Measurements from ENCODE around the gene TMIGD3. TPM values are rescaled to one million over a fixed set of nuclear protein-coding genes. Genes with fewer than 3 reads are reported as not detected.

TMIGD3 gene
- polyA plus RNA-seq, 1 donor (not counting 4 experiments of a cell fraction or from before 2014, with no cell fraction given) = not detected

GRCh38 chr1:111446546-111446945, 56.9 kb downstream of the TMIGD3 start:
- DNase-seq (ENCODE audit: low read depth, low spot score) (no peak), FAIRE-seq (no peak)
- Histone ChIP-seq H3K9me3 (ENCODE audit: control insufficient read depth, low read depth, low read length) (no peaks in the 10 kb centered on the region), H3K9me1 (ENCODE audit: control insufficient read depth, extremely low read depth, insufficient read depth, low read length) (no peaks in the 10 kb centered on the region), H3K79me2 (ENCODE audit: control insufficient read depth, insufficient read depth, low read length) (peaks cover 62% of the 10 kb centered on the region), H4K20me1 (ENCODE audit: control insufficient read depth, extremely low read depth, insufficient read depth, low read length) (peaks cover 6% of the 10 kb centered on the region), H3K27ac (ENCODE audit: control insufficient read depth, insufficient read depth, low read length) (no peak overlapping the region), H3K4me3 (ENCODE audit: control insufficient read depth in 2 of 3, extremely low read depth in 1 of 3, insufficient read depth in 2 of 3, low read depth in 1 of 3, low read length in 3 of 3) (no peak overlapping the region), H3K36me3 (ENCODE audit: control insufficient read depth in 2 of 2, extremely low read depth in 1 of 2, insufficient read depth in 2 of 2, low read length in 2 of 2) (peaks cover 18 to 41% of the 10 kb centered on the region in 2 experiments), H3K9ac (ENCODE audit: control insufficient read depth, extremely low read depth, insufficient read depth, low read length) (no peak overlapping the region), H3K27me3 (ENCODE audit: control insufficient read depth, extremely low read depth, insufficient read depth, low read length) (no peaks in the 10 kb centered on the region), H3K4me2 (ENCODE audit: control insufficient read depth, extremely low read depth, insufficient read depth, low read depth, low read length) (no peak overlapping the region), H2AFZ (ENCODE audit: control insufficient read depth, low read length) (no peak overlapping the region), H3K4me1 (ENCODE audit: control insufficient read depth, extremely low read depth, insufficient read depth, low read length) (peaks cover 29% of the 10 kb centered on the region)
- no peak for TF ChIP-seq EZH2 (IDR thresholded peaks at IDR 0.05; ENCODE audit: low read length)
- TF ChIP-seq, protein P1, sequence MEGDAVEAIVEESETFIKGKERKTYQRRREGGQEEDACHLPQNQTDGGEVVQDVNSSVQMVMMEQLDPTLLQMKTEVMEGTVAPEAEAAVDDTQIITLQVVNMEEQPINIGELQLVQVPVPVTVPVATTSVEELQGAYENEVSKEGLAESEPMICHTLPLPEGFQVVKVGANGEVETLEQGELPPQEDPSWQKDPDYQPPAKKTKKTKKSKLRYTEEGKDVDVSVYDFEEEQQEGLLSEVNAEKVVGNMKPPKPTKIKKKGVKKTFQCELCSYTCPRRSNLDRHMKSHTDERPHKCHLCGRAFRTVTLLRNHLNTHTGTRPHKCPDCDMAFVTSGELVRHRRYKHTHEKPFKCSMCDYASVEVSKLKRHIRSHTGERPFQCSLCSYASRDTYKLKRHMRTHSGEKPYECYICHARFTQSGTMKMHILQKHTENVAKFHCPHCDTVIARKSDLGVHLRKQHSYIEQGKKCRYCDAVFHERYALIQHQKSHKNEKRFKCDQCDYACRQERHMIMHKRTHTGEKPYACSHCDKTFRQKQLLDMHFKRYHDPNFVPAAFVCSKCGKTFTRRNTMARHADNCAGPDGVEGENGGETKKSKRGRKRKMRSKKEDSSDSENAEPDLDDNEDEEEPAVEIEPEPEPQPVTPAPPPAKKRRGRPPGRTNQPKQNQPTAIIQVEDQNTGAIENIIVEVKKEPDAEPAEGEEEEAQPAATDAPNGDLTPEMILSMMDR (optimal IDR thresholded peaks at IDR 0.05 in 1 of 3, IDR thresholded peaks at IDR 0.05 in 1 of 3, conservative IDR thresholded peaks at IDR 0.05 in 1 of 3; ENCODE audit: extremely low read depth in 1 of 3, insufficient read depth in 2 of 3, low read length in 3 of 3) = no peak
- dilution Hi-C loops (cut with MboI; ENCODE audit: extremely low pct_ligation_motif_present, low sequenced_read_pairs) = no loop called here

DNA sequence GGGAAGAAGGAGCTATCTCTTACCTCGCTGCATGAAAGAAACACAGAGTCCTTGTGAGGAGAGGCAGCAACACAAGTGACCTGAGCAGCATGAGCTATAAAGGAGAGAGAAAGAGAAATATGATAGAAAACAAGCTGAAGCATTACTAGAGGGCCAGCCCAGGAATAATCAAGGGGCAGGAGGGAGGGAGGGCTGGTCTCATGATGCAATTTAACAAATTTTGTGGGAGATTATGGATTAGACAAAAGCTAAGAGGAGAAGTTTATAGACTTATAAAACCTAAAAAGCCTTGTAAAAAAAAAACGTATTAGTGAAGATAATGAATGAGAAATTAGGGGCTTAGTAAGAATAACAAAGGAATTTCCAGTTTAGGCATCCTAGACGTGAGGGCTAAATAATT, 59.4 kb downstream of the TMIGD3 start:
- H2AFZ ChIP-seq (ENCODE audit: control insufficient read depth, low read length) = no peak overlapping the region
- H3K9me3 ChIP-seq (ENCODE audit: control insufficient read depth, low read depth, low read length) = no peaks in the 10 kb centered on the region
- peaks cover 39% of the 10 kb centered on the region for H3K79me2 ChIP-seq (ENCODE audit: control insufficient read depth, insufficient read depth, low read length)
- dilution Hi-C loops (cut with MboI; ENCODE audit: extremely low pct_ligation_motif_present, low sequenced_read_pairs) = no loop called here
- TF ChIP-seq, protein P1 (optimal IDR thresholded peaks at IDR 0.05 in 1 of 3, IDR thresholded peaks at IDR 0.05 in 1 of 3, conservative IDR thresholded peaks at IDR 0.05 in 1 of 3; ENCODE audit: extremely low read depth in 1 of 3, insufficient read depth in 2 of 3, low read length in 3 of 3) = no peak
- no peak for TF ChIP-seq EZH2 (IDR thresholded peaks at IDR 0.05; ENCODE audit: low read length)
- no peaks in the 10 kb centered on the region for H3K9me1 ChIP-seq (ENCODE audit: control insufficient read depth, extremely low read depth, insufficient read depth, low read length)
- peaks cover 26 to 57% of the 10 kb centered on the region in 2 experiments for H3K36me3 ChIP-seq (ENCODE audit: control insufficient read depth in 2 of 2, extremely low read depth in 1 of 2, insufficient read depth in 2 of 2, low read length in 2 of 2)
- H3K4me3 ChIP-seq (ENCODE audit: control insufficient read depth in 2 of 3, extremely low read depth in 1 of 3, insufficient read depth in 2 of 3, low read depth in 1 of 3, low read length in 3 of 3) = no peak overlapping the region
- no peaks in the 10 kb centered on the region for H3K27me3 ChIP-seq (ENCODE audit: control insufficient read depth, extremely low read depth, insufficient read depth, low read length)
- no peak overlapping the region for H3K27ac ChIP-seq (ENCODE audit: control insufficient read depth, insufficient read depth, low read length)
- H3K4me1 ChIP-seq (ENCODE audit: control insufficient read depth, extremely low read depth, insufficient read depth, low read length) = peaks cover 17% of the 10 kb centered on the region
- no peak overlapping the region for H3K4me2 ChIP-seq (ENCODE audit: control insufficient read depth, extremely low read depth, insufficient read depth, low read depth, low read length)
- no peak overlapping the region for H3K9ac ChIP-seq (ENCODE audit: control insufficient read depth, extremely low read depth, insufficient read depth, low read length)
- FAIRE-seq (no peak), DNase-seq (ENCODE audit: low read depth, low spot score) (no peak)
- peaks cover 6% of the 10 kb centered on the region for H4K20me1 ChIP-seq (ENCODE audit: control insufficient read depth, extremely low read depth, insufficient read depth, low read length)
